ENCODE data around the gene CRACR2B. TPM values are rescaled to one million over a fixed set of nuclear protein-coding genes. Genes with fewer than 3 reads are reported as not detected.
A peak's percentile ranks its signal among the peaks of the same experiment; 100 is the strongest.

The CRACR2B gene
- total and polyA plus RNA-seq, 2 of the 13 experiments (the other 11 are each of a cell fraction or from before 2014, with no cell fraction given) = 14.9 to 21.0 TPM

GRCh38 chr11:844693-845644 lies 17.2 kb downstream of the CRACR2B start (continued):
- TF ChIP-seq TOPORS (CRISPR knock-in tag; IDR thresholded peaks at IDR 0.05) (no peak), ZNF792 (CRISPR knock-in tag; IDR thresholded peaks at IDR 0.05) (no peak), PITX1 (CRISPR knock-in tag; IDR thresholded peaks at IDR 0.05) (peak; percentile 49), HOXA3 (CRISPR knock-in tag; IDR thresholded peaks at IDR 0.05) (peak; percentile 13; the same call in 1 of the 2 replicates), RFXAP (CRISPR knock-in tag; IDR thresholded peaks at IDR 0.05; ENCODE audit: borderline replicate concordance) (0 out of 2 replicates have a peak, but pooled peaks have one; percentile 13), FOSL2 (CRISPR knock-in tag; IDR thresholded peaks at IDR 0.05) (no peak), EP300 (IDR thresholded peaks at IDR 0.05; ENCODE audit: low read depth in 2 of 2, low read length in 2 of 2) (no peak), EP300 (CRISPR knock-in tag; IDR thresholded peaks at IDR 0.05; ENCODE audit: borderline replicate concordance) (0 out of 2 replicates have a peak, but pooled peaks have one; percentile 22), ZNF34 (CRISPR knock-in tag; IDR thresholded peaks at IDR 0.05; ENCODE audit: borderline replicate concordance) (no peak), ZNF724P (CRISPR knock-in tag; IDR thresholded peaks at IDR 0.05; ENCODE audit: borderline replicate concordance) (0 out of 2 replicates have a peak, but pooled peaks have one; percentile 22), SAP130 (CRISPR knock-in tag; IDR thresholded peaks at IDR 0.05; ENCODE audit: low read depth) (peak; percentile 64), PATZ1 (CRISPR knock-in tag; IDR thresholded peaks at IDR 0.05) (peak; percentile 71; the same call in 1 of the 2 replicates), ZNF883 (CRISPR knock-in tag; IDR thresholded peaks at IDR 0.05; ENCODE audit: not compliant biosample characterization) (peak; percentile 42), MLLT10 (CRISPR knock-in tag; IDR thresholded peaks at IDR 0.05) (no peak), ZFP62 (CRISPR knock-in tag; IDR thresholded peaks at IDR 0.05) (no peak), IRF9 (CRISPR knock-in tag; IDR thresholded peaks at IDR 0.05; ENCODE audit: borderline replicate concordance) (no peak), NONO (IDR thresholded peaks at IDR 0.05) (no peak), NONO (CRISPR knock-in tag; conservative IDR thresholded peaks at IDR 0.05) (0 out of 2 replicates have a peak, but pooled peaks have one; percentile 41), ZNF501 (CRISPR knock-in tag; IDR thresholded peaks at IDR 0.05) (0 out of 2 replicates have a peak, but pooled peaks have one; percentile 22), HIVEP1 (CRISPR knock-in tag; IDR thresholded peaks at IDR 0.05) (peak; percentile 72; the same call in 1 of the 2 replicates), SOX13 (IDR thresholded peaks at IDR 0.05) (no peak), SOX13 (CRISPR knock-in tag; conservative IDR thresholded peaks at IDR 0.05 in 1 of 2, IDR thresholded peaks at IDR 0.05 in 1 of 2) (no peak), TBX2 (CRISPR knock-in tag; IDR thresholded peaks at IDR 0.05; ENCODE audit: borderline replicate concordance) (peak; percentile 64), MXD1 (CRISPR knock-in tag; IDR thresholded peaks at IDR 0.05) (no peak; the same call in 1 of the 2 replicates), TBP (CRISPR knock-in tag; IDR thresholded peaks at IDR 0.05) (no peak), DRAP1 (CRISPR knock-in tag; IDR thresholded peaks at IDR 0.05) (peak; percentile 31; the same call in 1 of the 2 replicates), ZSCAN25 (CRISPR knock-in tag; IDR thresholded peaks at IDR 0.05) (peak; percentile 64; the same call in 1 of the 2 replicates)

Data from HepG2 (cell line).